Nephron progenitor cell (in vitro differentiated cells): ENCODE results near the gene SDK2.

Experiments used
- DNase-seq: peaks from one replicate; pipeline ENCODE4 v3.0.0; 2021
- H3K27ac Mint-ChIP-seq: 2 replicates; pipeline ENCODE4 v1.8.0; 2021; ENCODE audit warnings: mild to moderate bottlenecking, moderate library complexity, mixed read lengths
- H3K27me3 Mint-ChIP-seq: 2 replicates; pipeline ENCODE4 v1.8.0; 2021; ENCODE audit warnings: mild to moderate bottlenecking, low read depth, mixed read lengths; ENCODE audit not compliant: poor library complexity
- H3K36me3 Mint-ChIP-seq: 2 replicates; pipeline ENCODE4 v1.8.0; 2021; ENCODE audit warnings: low read depth, mixed read lengths
- H3K4me1 Mint-ChIP-seq: 2 replicates; pipeline ENCODE4 v1.8.0; 2021; ENCODE audit warnings: mixed read lengths
- H3K4me3 Mint-ChIP-seq: 2 replicates; pipeline ENCODE4 v1.8.0; 2021; ENCODE audit warnings: mild to moderate bottlenecking, moderate library complexity, mixed read lengths
- H3K9me3 Mint-ChIP-seq: 2 replicates; pipeline ENCODE4 v1.8.0; 2021; ENCODE audit warnings: mild to moderate bottlenecking, moderate library complexity, mixed read lengths
- TF ChIP-seq, protein P1 (sequence below): fragments of 200-600 bp; sonication (generic); IDR thresholded peaks from 2 replicates; pipeline ENCODE4 v1.5.0; 2021; ENCODE audit warnings: antibody characterized with exemption

The SDK2 gene

DNA sequence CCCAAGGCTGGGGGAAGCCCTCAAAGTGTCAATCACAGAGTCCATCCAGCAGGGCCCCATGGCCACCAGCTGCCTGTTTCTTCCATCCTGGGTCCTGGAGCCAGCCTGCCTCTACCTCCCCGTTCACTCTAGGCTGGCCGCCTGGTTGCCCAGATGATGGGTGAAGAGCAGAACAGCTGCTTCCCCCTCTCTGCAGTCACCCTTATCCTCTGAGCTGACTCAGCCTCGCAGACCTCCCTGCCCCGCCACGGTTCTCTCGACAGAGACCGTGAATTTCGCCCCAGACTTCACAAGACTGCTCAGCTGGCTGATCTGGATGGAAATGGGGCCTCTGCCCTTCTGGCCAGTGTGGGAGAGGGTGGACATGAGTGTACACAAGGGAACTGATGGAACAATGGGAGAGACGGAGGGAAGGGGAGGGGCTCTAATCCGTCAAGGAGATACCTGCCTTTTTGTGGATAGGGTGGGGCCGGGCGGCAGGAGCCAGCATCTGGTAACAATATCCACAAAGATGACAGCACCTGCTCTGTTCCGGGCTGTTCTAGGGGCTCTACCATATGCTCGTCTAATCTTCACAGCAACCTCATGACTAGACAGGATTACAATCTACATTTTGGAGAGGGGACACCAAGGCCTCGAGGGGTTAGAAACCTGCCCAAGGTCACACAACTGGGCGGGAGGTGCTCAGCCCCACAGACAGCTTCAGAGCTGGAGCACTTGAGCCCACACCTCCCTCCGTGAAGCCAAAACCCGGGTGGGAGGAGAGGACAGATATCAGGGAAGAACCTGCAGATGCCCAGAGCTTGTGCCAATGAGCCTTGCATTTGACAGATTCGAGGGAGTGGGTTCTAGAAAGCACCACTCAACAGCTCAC lies 136.0 kb downstream of the SDK2 start:
- DNase-seq: no peak
- H3K27ac Mint-ChIP-seq: no peak overlapping the region
- H3K9me3 Mint-ChIP-seq: peaks cover 4% of the 10 kb centered on the region
- TF ChIP-seq, protein P1, sequence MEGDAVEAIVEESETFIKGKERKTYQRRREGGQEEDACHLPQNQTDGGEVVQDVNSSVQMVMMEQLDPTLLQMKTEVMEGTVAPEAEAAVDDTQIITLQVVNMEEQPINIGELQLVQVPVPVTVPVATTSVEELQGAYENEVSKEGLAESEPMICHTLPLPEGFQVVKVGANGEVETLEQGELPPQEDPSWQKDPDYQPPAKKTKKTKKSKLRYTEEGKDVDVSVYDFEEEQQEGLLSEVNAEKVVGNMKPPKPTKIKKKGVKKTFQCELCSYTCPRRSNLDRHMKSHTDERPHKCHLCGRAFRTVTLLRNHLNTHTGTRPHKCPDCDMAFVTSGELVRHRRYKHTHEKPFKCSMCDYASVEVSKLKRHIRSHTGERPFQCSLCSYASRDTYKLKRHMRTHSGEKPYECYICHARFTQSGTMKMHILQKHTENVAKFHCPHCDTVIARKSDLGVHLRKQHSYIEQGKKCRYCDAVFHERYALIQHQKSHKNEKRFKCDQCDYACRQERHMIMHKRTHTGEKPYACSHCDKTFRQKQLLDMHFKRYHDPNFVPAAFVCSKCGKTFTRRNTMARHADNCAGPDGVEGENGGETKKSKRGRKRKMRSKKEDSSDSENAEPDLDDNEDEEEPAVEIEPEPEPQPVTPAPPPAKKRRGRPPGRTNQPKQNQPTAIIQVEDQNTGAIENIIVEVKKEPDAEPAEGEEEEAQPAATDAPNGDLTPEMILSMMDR: no peak
- H3K4me3 Mint-ChIP-seq: no peak overlapping the region
- H3K36me3 Mint-ChIP-seq: peaks cover 19% of the 10 kb centered on the region
- peaks cover 16% of the 10 kb centered on the region for H3K4me1 Mint-ChIP-seq
- peaks cover 16% of the 10 kb centered on the region for H3K27me3 Mint-ChIP-seq

DNA sequence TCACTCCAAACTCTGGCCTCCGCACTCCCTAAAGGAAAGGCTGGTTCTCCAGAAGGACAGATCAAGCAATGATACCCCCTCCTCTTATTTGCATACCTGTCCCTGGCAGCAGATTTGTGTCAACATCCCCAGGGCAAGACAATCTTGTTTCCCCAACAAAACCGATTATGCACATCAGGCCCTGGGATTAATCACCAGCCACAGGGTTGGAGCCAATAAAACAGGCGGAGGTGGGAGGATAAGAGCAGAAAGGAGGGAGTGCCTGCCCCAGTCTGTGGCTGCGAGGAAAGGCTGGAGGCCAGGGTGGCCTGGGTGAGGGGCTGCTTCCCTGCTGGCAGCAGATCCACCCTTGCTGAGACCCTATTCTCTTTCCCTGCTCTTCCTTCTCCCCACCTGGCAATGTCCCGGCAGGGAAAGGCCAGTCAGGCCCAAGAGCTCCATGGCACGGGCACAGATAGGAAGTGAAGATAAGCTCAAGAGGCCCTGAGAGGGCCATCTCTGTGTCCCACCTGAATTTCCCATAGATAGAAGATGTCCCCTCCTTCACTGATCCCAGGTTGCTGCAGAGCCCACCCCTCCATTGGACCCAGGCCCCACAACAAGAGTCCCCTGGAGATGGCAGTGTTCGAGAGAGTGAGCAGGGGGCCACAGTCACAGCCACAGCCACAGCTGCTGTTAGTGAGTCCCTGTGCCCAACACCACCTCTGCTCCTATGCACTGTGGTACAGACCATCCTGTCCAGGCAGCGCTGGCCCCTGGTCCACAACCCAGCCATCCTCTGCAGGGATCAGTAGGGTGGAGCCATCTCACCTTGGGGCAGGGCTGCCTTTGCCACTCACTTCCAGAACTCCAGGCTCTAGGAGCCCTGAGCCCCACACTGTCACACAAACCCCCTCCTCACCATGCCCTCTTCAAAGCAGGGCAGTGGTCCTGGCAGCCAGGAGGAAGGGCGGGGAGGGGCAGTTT lies 137.5 kb downstream of the SDK2 start:
- Mint-ChIP-seq H3K9me3 (peaks cover 4% of the 10 kb centered on the region), H3K27ac (no peak overlapping the region)
- DNase-seq: no peak

DNA sequence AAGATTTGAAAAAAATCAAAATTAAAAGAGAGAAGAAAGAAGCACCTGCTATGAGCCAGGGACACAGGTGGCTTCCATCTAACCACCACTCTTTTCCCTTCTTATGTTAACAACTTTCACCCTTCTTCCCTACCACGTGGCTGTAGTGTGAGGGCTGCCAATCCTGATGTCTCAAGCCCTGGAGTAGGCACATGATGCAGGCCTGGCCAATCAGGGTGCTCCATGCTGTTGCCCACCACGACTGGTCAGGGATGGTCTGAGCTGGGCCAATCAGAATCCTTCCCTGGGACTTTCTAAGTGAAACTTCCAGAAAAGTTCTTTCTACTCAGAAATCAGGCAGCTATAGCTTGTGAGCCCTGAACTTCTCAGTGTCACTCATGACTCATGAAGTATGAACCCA lies 140.7 kb downstream of the SDK2 start:
- peaks cover 10% of the 10 kb centered on the region for H3K4me1 Mint-ChIP-seq
- DNase-seq: no peak
- peaks cover 4% of the 10 kb centered on the region for H3K9me3 Mint-ChIP-seq
- H3K4me3 Mint-ChIP-seq: no peak overlapping the region
- peaks cover 27% of the 10 kb centered on the region for H3K27me3 Mint-ChIP-seq
- H3K36me3 Mint-ChIP-seq: peaks cover 30% of the 10 kb centered on the region
- TF ChIP-seq, protein P1: no peak
- H3K27ac Mint-ChIP-seq: no peak overlapping the region

More for the DNA sequence above, 137.5 kb downstream of the SDK2 start:
- Mint-ChIP-seq H3K36me3 (peaks cover 30% of the 10 kb centered on the region), H3K27me3 (peaks cover 22% of the 10 kb centered on the region), H3K4me1 (peaks cover 16% of the 10 kb centered on the region), H3K4me3 (no peak overlapping the region)
- TF ChIP-seq, protein P1: no peak

DNA sequence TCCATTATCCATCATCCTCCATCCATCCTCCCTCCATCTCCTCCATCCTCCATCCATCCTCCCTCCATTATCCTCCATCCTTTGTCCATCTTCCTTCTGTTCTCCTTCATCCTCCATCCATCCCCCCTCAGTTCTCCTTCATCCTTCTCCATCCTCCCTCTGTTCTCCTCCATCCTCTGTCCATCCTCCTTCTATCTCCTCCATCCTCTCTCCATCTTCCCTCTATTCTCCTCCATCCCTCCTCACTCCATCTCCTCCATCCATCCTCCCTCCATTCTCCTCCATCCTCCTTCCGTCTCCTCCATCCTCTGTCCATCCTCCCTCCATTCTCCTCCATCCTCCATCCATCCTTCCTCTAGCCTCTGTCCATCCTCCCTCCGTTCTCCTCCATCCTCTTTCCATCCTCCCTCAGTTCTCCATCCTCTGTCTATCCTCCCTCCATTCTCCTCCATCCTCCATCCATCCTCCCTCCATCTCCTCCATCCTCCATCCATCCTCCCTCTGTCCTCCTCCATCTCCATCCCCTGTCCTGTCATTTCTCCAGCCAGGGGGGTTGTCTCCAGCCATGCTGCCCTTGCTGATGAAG lies 143.7 kb downstream of the SDK2 start:
- no peak for DNase-seq
- H3K4me1 Mint-ChIP-seq: peaks cover 24% of the 10 kb centered on the region
- no peak overlapping the region for H3K4me3 Mint-ChIP-seq
- H3K27me3 Mint-ChIP-seq: peaks cover 37% of the 10 kb centered on the region
- TF ChIP-seq, protein P1: no peak
- H3K36me3 Mint-ChIP-seq: peaks cover 34% of the 10 kb centered on the region
- peak overlapping the region; percentile 76 for H3K27ac Mint-ChIP-seq
- peaks cover 4% of the 10 kb centered on the region for H3K9me3 Mint-ChIP-seq

DNA sequence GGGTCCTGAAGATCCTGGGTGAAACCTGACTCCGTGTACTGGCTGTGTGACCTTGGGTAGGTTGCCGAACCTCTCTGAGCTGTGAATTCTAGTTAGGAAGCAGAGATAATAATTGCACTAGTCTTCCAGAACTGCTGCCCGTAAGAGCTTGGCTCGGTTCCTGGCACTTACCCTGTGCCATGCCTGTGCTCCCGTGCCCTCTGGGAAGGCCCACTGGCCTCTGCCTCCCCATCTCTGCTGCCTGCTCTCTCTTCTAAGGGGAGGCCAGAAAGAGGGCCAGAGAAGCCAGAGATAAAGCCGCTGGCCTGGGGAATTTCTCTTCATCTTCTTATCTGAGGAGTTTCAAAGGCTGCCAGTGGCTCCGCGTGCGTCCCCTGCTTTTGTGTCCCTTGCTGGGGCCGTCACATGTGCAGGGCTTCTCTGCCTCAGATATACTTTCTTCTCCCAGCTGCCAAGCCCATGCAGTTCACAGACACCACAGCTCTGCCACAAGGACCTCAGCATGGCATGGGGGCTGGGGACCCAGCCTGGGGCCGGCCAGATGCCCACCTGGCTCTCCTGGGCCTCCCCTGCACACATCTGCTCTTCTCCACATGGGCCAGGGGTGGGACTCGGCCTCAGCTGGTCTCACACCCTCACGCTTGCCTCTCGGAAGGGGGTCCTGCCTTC lies 145.2 kb downstream of the SDK2 start:
- H3K4me1 Mint-ChIP-seq: peaks cover 37% of the 10 kb centered on the region
- TF ChIP-seq, protein P1: no peak
- H3K27me3 Mint-ChIP-seq: peaks cover 44% of the 10 kb centered on the region
- H3K4me3 Mint-ChIP-seq: no peak overlapping the region
- no peak for DNase-seq
- no peak overlapping the region for H3K27ac Mint-ChIP-seq
- H3K9me3 Mint-ChIP-seq: peaks cover 2% of the 10 kb centered on the region
- peaks cover 23% of the 10 kb centered on the region for H3K36me3 Mint-ChIP-seq
